CD4-positive, alpha-beta memory T cell (primary cell): Measurements from ENCODE around the gene TNRC6C. TPM values are rescaled to one million over a fixed set of nuclear protein-coding genes. Genes with fewer than 3 reads are reported as not detected.

Experiments
- CTCF ChIA-PET: fragments of 350-600 bp; sonication (Branson Sonifier 250); formaldehyde crosslinking; loops from one replicate; lab custom pipeline; 2021; ENCODE audit warnings: inconsistent platforms; ENCODE audit not compliant: partially characterized antibody; lab: Charles Lee
- POLR2A ChIA-PET: fragments of 350-600 bp; sonication (Branson Sonifier 250); formaldehyde crosslinking; loops from one replicate; lab custom pipeline; 2021; ENCODE audit not compliant: partially characterized antibody; lab: Charles Lee
- DNase-seq, 5 donors: peaks; one replicate each; pipeline versions ENCODE4 v3.0.0 to v3.0.0-alpha.2; 2020 to 2022; ENCODE audit warnings: mixed read lengths in 1 of 5
- H3K27ac ChIP-seq: one replicate; pipeline ENCODE4 v1.7.0; 2013; ENCODE audit warnings: low read depth, low read length
- H3K27me3 ChIP-seq: 2 replicates; pipeline ENCODE4 v1.7.0; 2013; ENCODE audit warnings: mild to moderate bottlenecking, low read length, moderate library complexity; ENCODE audit not compliant: insufficient read depth
- H3K36me3 ChIP-seq: 2 replicates; pipeline ENCODE4 v1.7.0; 2013; ENCODE audit warnings: mild to moderate bottlenecking, low read length, moderate library complexity; ENCODE audit not compliant: insufficient read depth
- H3K4me1 ChIP-seq: 2 replicates; pipeline ENCODE4 v1.7.0; 2013; ENCODE audit warnings: mild to moderate bottlenecking, low read length, moderate library complexity; ENCODE audit not compliant: insufficient read depth
- H3K4me3 ChIP-seq, 2 donors: one replicate each; pipeline ENCODE4 v1.7.0; 2013; ENCODE audit warnings: low read length in 2 of 2, mild to moderate bottlenecking in 1 of 2
- H3K9me3 ChIP-seq, 2 donors: one replicate each; pipeline ENCODE4 v1.7.0; 2013; ENCODE audit warnings: low read length in 2 of 2, control low read depth in 1 of 2; ENCODE audit not compliant: control insufficient read depth in 1 of 2
- H3K27ac Mint-ChIP-seq, 7 donors: one replicate each; pipeline ENCODE4 v1.8.0; 2020 to 2021; ENCODE audit warnings: mixed read lengths in 7 of 7, mild to moderate bottlenecking in 6 of 7, inconsistent platforms in 3 of 7, moderate library complexity in 3 of 7
- H3K27me3 Mint-ChIP-seq, 2 donors: one replicate each; pipeline ENCODE4 v1.8.0; 2020 to 2021; ENCODE audit warnings: mixed read lengths in 2 of 2
- H3K36me3 Mint-ChIP-seq, 2 donors: one replicate each; pipeline ENCODE4 v1.8.0; 2020 to 2021; ENCODE audit warnings: mixed read lengths in 2 of 2, inconsistent platforms in 1 of 2, mild to moderate bottlenecking in 1 of 2
- H3K4me1 Mint-ChIP-seq, 4 donors: one replicate each; pipeline ENCODE4 v1.8.0; 2020 to 2021; ENCODE audit warnings: mixed read lengths in 4 of 4, mild to moderate bottlenecking in 1 of 4
- H3K4me3 Mint-ChIP-seq, 8 donors: one replicate each; pipeline ENCODE4 v1.8.0; 2020 to 2021; ENCODE audit warnings: mixed read lengths in 8 of 8, mild to moderate bottlenecking in 7 of 8, moderate library complexity in 6 of 8, inconsistent platforms in 3 of 8
- H3K9me3 Mint-ChIP-seq, 8 donors: one replicate each; pipeline ENCODE4 v1.8.0; 2020 to 2021; ENCODE audit warnings: mixed read lengths in 8 of 8, mild to moderate bottlenecking in 5 of 8, inconsistent platforms in 3 of 8, moderate library complexity in 1 of 8
- intact Hi-C: fragments of 100-400 bp; cut with micrococcal nuclease; formaldehyde crosslinking; loops from one replicate; pipeline ENCODE4 v1.15.1; 2023
- polyA plus RNA-seq, 2 donors: library from polyadenylated mRNA; unstranded; fragments of 300-500 nt; fragmentation: Illumina TruSeq; gene quantifications; one replicate each; pipeline ENCODE4 v1.2.3, GENCODE V29; 2021
- total RNA-seq, 2 experiments: library from RNA; stranded (reverse); gene quantifications; one replicate each; pipeline ENCODE4 v1.2.3, GENCODE V29; 2021

The TNRC6C gene
- total RNA-seq (100 to 1,000 TPM; 105 to 112 TPM), polyA plus RNA-seq (1 to 10 TPM; 1.3 to 9.4 TPM)

- no peaks in the 10 kb centered on the region for H3K27me3 ChIP-seq
- H3K27ac Mint-ChIP-seq, result peak within 1 kb of the TSS; percentile 91 to 97 (median 95)
- CTCF ChIA-PET, result interaction anchor here (0.6 to 3.5 kb wide), 21 partner anchors 9 to 790 kb away, joined by 3 to 18 read pairs (median 4); no protein-coding TSS in a partner anchor
- peaks cover 0 to 4% of the 10 kb centered on the region in 2 donors for H3K27me3 Mint-ChIP-seq
- peak within 1 kb of the TSS; percentile 80 to 92 for H3K4me3 ChIP-seq
- intact Hi-C loops, result loop anchor here (1.0 to 5.0 kb wide), 8 partner anchors 70 to 1221 kb away; partner anchors contain the start of genes MFSD11 and SRSF2
- H3K27ac ChIP-seq, result peak within 1 kb of the TSS; percentile 68
- peaks cover 0 to 3% (median 0%) of the 10 kb centered on the region in 8 donors for H3K9me3 Mint-ChIP-seq
- peak within 1 kb of the TSS; percentile 93 to 100 (median 98) for H3K4me3 Mint-ChIP-seq
- DNase-seq, result peak; percentile 99 to 100 (median 100)
- peaks cover 25 to 51% (median 38%) of the 10 kb centered on the region in 4 donors for H3K4me1 Mint-ChIP-seq
- POLR2A ChIA-PET, result interaction anchor here (0.6 to 4.3 kb wide), 137 partner anchors 8 to 1980 kb away, joined by 3 to 116 read pairs (median 5); partner anchors contain the start of genes JMJD6, METTL23, SEC14L1 and TMC8
- peaks cover 42% of the 10 kb centered on the region for H3K4me1 ChIP-seq
- H3K36me3 Mint-ChIP-seq, result peaks cover 0 to 22% of the 10 kb centered on the region in 2 donors
- no peaks in the 10 kb centered on the region for H3K36me3 ChIP-seq
- H3K9me3 ChIP-seq, result no peaks in the 10 kb centered on the region
These were observed at the start of gene TNRC6C for GRCh38 chr17:77957857-77958715. Gene TNRC6C (plus strand): TSS chr17:77958703. CDS start chr17:78004207, 45,504 bp downstream.

- no peak for DNase-seq
- intact Hi-C loops, result no loop called here
- no peaks in the 10 kb centered on the region for H3K4me1 ChIP-seq
- Mint-ChIP-seq H3K4me3 (no peak overlapping the region), H3K36me3 (no peaks in the 10 kb centered on the region), H3K27me3 (peaks cover 7 to 12% of the 10 kb centered on the region in 2 donors), H3K4me1 (no peaks in the 10 kb centered on the region), H3K27ac (no peak overlapping the region), H3K9me3 (peaks cover 0 to 3% (median 0%) of the 10 kb centered on the region in 8 donors)
- H3K36me3 ChIP-seq, result no peaks in the 10 kb centered on the region
- ChIA-PET CTCF (no interaction called here), POLR2A (no interaction called here)
- no peaks in the 10 kb centered on the region for H3K9me3 ChIP-seq
- H3K27me3 ChIP-seq, result no peaks in the 10 kb centered on the region
- H3K27ac ChIP-seq, result no peak overlapping the region
- H3K4me3 ChIP-seq, result no peak overlapping the region
These were observed 49.3 kb upstream of the TNRC6C start for GRCh38 chr17:77909236-77909635.

- Mint-ChIP-seq H3K4me3 (no peak overlapping the region), H3K36me3 (no peaks in the 10 kb centered on the region), H3K27ac (no peak overlapping the region), H3K9me3 (peaks cover 0 to 3% (median 0%) of the 10 kb centered on the region in 8 donors), H3K4me1 (peaks cover 0 to 4% (median under 1%) of the 10 kb centered on the region in 4 donors), H3K27me3 (peaks cover 10 to 14% of the 10 kb centered on the region in 2 donors)
- no peak for DNase-seq
- H3K9me3 ChIP-seq, result no peaks in the 10 kb centered on the region
- ChIA-PET CTCF (no interaction called here), POLR2A (no interaction called here)
- no peak overlapping the region for H3K27ac ChIP-seq
- H3K4me3 ChIP-seq, result no peak overlapping the region
- H3K27me3 ChIP-seq, result no peaks in the 10 kb centered on the region
- H3K4me1 ChIP-seq, result no peaks in the 10 kb centered on the region
- intact Hi-C loops, result no loop called here
- no peaks in the 10 kb centered on the region for H3K36me3 ChIP-seq
These were observed 48.7 kb upstream of the TNRC6C start for GRCh38 chr17:77909816-77910215.

- CTCF ChIA-PET, result interaction anchor here (0.8 to 1.0 kb wide), 3 partner anchors 9 to 99 kb away, joined by 3 to 5 read pairs (median 3); no protein-coding TSS in a partner anchor
- POLR2A ChIA-PET, result interaction anchor here (1.2 to 2.9 kb wide), 2 partner anchors 33 to 44 kb away, joined by 3 to 13 read pairs; partner anchors contain the start of gene TNRC6C
- Mint-ChIP-seq H3K27ac (peak overlapping the region in 1 of 7 donors; percentile 63), H3K9me3 (peaks cover 0 to 3% (median 0%) of the 10 kb centered on the region in 8 donors), H3K4me1 (peaks cover 9 to 21% (median 14%) of the 10 kb centered on the region in 4 donors), H3K4me3 (no peak overlapping the region), H3K27me3 (peaks cover 30 to 32% of the 10 kb centered on the region in 2 donors), H3K36me3 (no peaks in the 10 kb centered on the region)
- intact Hi-C loops, result no loop called here
- H3K27me3 ChIP-seq, result peaks cover 11% of the 10 kb centered on the region
- no peaks in the 10 kb centered on the region for H3K36me3 ChIP-seq
- no peak for DNase-seq
- no peak overlapping the region for H3K27ac ChIP-seq
- H3K4me3 ChIP-seq, result no peak overlapping the region
- peaks cover 8% of the 10 kb centered on the region for H3K4me1 ChIP-seq
- H3K9me3 ChIP-seq, result no peaks in the 10 kb centered on the region
These were observed 43.9 kb upstream of the TNRC6C start for GRCh38 chr17:77914385-77915254.

- Histone ChIP-seq H3K9me3 (no peaks in the 10 kb centered on the region), H3K4me1 (peaks cover 8% of the 10 kb centered on the region), H3K4me3 (no peak overlapping the region), H3K27ac (no peak overlapping the region), H3K36me3 (no peaks in the 10 kb centered on the region), H3K27me3 (peaks cover 11% of the 10 kb centered on the region)
- Mint-ChIP-seq H3K27me3 (peaks cover 30 to 34% of the 10 kb centered on the region in 2 donors), H3K4me3 (no peak overlapping the region), H3K27ac (no peak overlapping the region), H3K36me3 (no peaks in the 10 kb centered on the region), H3K4me1 (peaks cover 9 to 21% (median 14%) of the 10 kb centered on the region in 4 donors), H3K9me3 (peaks cover 0 to 2% (median 0%) of the 10 kb centered on the region in 8 donors)
- intact Hi-C loops, result no loop called here
- ChIA-PET CTCF (interaction anchor here (0.8 to 1.0 kb wide), 3 partner anchors 10 to 98 kb away, joined by 3 to 5 read pairs (median 3); no protein-coding TSS in a partner anchor), POLR2A (interaction anchor here (2.9 kb wide), 1 partner anchor 43 kb away, joined by 13 read pairs; the partner anchor contains the start of gene TNRC6C)
- no peak for DNase-seq
These were observed 42.9 kb upstream of the TNRC6C start for GRCh38 chr17:77915594-77916021.

GRCh38 chr17:77916264-77916663, 42.2 kb upstream of the TNRC6C start:
- DNase-seq, result no peak
- Histone ChIP-seq H3K4me1 (peaks cover 8% of the 10 kb centered on the region), H3K27me3 (peaks cover 11% of the 10 kb centered on the region), H3K9me3 (no peaks in the 10 kb centered on the region), H3K4me3 (no peak overlapping the region), H3K36me3 (no peaks in the 10 kb centered on the region), H3K27ac (no peak overlapping the region)
- Mint-ChIP-seq H3K4me1 (peaks cover 9 to 21% (median 14%) of the 10 kb centered on the region in 4 donors), H3K4me3 (peak overlapping the region in 4 of 8 donors; percentile 33 to 65 (median 48)), H3K27ac (no peak overlapping the region), H3K36me3 (no peaks in the 10 kb centered on the region), H3K27me3 (peaks cover 30 to 34% of the 10 kb centered on the region in 2 donors), H3K9me3 (no peaks in the 10 kb centered on the region)
- intact Hi-C loops, result no loop called here
- POLR2A ChIA-PET, result interaction anchor here (1.1 to 2.9 kb wide), 2 partner anchors 41 to 42 kb away, joined by 3 to 13 read pairs; partner anchors contain the start of gene TNRC6C
- CTCF ChIA-PET, result interaction anchor here (0.6 to 1.2 kb wide), 5 partner anchors 11 to 143 kb away, joined by 3 to 4 read pairs (median 3); no protein-coding TSS in a partner anchor
